OCI-M1 (cell line): ENCODE data around the gene FBXO44.

Source experiments
- DNase-seq: peaks from one replicate; lab custom pipeline; 2025; lab: John Stamatoyannopoulos, UW

Gene FBXO44

DNA sequence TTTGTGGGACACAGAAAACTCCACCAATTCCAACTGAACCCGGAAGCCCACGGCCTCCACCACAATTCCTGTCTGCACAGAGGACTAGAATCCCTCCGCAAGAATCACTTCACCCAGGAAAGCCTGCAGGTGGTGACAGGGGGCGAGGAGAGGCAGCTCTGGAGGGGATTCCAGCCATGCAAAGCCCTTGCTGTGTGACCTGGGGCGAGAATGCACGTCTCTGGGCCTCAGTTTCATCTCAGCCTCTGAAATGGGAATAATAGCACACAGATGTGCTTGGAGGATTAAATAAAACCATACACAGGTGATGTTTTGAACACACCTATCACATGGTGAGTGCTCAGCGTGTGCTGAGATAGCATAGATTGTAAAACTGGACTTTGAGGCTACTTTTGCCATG, 14.6 kb upstream of the FBXO44 start:
- DNase-seq: no peak

DNA sequence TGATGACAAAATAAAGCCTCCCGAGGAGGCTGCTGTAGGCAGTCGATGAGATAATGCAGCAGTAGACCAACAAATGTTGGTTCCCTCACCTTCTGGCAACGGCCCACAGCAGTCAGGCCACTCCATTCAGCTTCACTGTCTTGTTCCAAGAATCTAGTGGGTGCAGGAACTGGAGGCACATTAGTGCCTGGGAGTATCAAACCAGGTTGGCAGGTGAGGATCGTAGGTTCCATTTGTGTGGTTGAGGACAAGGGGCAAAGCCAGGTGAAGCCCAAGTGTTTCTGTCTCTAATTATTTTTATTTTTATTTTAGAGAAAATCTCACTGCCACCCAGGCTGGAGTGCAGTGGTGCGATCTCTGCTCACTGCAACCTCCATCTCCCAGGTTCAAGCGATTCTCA, 13.7 kb upstream of the FBXO44 start:
- DNase-seq: no peak

DNA sequence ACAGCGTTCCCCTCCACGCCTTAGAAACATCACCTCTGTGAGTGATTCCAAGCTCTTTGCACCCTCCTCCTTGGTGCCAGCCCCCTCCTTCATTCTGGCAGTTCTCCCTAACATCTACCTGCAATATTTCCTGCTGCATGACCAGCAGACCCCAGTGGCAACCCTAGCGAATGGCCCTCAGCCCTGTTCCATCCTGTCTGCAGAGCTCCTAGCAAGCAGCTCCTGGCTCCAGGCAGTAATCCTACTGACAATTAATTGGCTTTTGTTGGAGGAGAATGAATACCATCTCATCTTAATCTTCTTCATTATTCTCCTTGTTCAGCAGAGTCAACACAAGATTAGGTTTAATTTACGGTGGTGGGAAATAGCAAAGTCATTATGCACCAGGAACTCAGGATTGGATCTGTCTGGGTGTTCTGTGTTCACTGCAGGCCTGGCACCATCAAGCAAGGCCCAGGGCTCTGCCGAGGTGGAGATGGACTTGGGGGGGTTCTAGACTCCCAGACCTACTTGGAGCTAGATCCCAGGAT, 12.8 kb upstream of the FBXO44 start:
- DNase-seq: no peak

DNA sequence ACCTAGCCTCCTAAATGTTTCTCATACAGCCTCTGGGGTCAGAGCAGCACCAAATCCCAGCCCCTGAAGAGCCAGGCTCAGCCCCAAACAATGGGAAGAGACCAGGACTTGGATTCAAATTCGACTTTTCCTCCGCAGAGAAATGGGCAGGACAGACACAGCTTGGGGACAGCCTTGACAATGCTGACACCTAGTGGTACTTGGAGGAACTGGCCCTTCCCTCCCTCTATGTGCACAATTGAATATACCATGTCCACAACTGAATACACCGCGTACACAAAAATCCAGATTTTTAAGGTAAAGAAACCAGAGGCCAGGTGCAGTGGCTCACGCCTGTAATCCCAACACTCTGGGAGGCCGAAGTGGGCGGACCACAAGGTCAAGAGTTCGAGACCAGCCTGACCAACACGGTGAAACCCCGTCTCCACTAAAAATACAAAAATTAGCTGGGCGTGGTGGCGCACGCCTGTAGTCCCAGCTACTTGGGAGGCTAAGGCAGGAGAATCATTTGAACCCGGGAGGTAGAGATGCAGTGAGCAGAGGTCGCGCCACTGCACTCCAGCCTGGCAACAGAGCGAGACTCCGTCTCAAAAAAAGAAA, 12.2 kb upstream of the FBXO44 start:
- peak; percentile 81 for DNase-seq

DNA sequence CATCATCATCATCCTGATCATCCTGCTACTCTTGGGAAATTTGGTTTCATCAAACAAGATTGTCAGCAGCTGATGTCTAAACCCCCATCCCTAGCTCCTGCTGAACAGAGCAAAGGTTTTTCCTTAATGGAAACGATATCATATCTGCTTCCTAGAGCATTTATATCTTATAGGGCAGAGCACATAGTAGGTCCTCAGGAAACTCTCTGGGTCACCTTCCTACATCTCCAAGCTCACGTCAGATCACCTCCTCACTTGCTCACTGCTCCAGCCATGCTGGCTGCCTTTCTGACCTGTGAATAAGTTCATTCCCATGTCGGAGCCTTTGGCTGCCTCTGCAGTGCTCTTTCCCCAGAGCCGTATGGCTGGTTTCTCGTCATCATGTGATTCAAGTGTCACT, 10.9 kb upstream of the FBXO44 start:
- DNase-seq: no peak

DNA sequence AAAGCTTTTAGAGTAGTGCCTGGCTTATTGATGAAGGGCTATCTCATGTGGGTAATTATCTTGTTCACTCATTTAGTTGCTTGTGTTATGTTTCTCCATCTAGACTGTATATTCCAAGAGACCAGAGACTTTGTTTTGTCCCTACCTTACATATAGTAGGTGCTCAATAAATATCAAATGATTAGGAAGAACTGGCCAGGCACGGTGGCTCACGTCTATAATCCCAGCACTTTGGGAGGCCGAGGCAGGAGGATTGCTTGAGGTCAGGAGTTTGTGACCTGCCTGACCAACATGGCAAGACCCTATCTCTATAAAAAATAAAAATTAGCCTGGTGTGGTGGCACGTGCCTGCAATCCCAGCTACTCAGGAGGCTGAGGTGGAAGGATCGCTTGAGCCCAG, 9.4 kb upstream of the FBXO44 start:
- DNase-seq: no peak

DNA sequence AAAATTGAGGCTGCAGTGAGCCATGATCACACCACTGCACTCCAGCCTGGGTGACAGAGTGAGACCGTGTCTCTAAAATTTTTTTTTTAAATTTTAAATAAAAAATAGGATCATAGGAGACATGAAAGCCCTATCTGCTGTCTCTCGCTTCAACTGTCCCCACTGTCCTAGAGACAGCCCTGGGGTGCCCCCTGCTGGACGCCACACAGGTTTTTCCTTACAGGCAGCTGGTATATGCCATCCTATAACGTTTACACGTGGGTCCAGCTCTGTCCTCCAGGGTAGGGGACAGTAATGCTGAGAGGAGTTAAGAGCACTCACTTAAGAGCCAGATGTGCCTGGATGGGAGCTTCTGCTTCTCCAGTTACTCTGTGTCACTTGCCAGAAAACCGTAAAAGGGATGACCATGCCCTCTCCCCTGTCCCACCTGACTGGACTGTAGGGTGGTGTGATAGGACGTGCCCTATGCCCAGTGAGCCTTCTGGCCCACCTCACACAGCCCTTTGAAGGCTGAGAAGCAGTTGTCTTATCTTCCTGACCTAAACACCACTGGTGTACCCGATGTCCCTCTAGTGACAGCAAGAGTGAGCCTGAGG, 8.9 kb upstream of the FBXO44 start:
- peak; percentile 86 for DNase-seq

DNA sequence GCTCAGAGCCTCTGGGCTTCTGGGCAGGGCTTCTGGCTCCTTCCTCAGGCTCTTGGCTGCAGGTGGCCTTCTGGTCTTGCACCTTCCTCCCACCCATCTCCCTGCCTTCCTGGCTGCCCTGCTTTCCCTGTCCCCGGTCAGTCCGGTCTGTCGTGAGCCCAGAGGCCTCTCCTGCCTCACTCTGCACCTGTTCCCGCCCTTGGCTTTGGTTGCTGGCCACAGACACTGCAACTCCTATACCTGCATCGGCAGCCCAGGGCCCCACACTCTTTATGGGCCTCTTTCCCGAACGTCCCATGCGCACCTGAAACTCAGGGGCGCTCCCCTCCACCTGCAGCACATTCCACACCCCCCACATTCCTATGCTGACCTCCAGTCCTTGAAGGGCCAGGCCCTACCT, 8.4 kb upstream of the FBXO44 start:
- no peak for DNase-seq

DNA sequence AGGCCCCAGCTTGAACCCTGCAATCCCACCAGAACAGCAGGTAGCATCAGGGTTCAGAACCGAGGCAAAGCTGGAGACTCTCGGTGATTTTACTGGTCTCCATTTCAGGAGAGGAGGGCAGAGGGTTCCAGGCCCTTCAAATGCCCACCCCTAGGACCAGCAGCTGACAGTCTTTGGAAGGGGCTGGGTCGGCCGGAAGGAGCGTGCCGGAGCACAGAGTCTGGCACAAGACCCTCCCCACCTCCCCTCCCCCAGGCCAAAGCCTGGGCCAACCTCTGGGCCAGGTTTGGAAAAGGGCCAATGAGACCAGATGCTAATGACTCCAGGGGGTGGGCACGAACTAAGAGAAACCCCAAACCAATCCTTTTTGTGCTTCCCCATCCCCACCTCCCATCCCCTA, 7.3 kb upstream of the FBXO44 start:
- no peak for DNase-seq

DNA sequence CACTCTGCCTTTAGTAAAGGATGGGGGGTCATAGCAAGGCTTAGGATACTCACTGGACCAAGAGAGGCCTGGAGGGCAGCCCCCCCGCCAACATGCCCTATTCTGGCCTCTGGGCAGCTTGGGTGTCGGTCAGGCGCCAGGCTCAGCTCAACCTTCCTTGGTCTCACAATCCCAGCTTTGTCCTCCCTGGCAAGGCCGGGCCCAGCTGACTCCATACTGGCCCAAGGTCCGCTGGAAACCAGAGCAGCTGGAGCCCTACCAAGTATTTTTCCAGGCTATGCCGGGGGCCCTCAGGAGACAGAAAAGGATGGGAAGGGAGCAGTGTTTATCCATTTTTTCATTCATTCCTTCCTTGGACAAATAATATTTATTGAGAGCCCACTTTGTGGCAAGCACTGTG, 6.6 kb upstream of the FBXO44 start:
- no peak for DNase-seq

DNA sequence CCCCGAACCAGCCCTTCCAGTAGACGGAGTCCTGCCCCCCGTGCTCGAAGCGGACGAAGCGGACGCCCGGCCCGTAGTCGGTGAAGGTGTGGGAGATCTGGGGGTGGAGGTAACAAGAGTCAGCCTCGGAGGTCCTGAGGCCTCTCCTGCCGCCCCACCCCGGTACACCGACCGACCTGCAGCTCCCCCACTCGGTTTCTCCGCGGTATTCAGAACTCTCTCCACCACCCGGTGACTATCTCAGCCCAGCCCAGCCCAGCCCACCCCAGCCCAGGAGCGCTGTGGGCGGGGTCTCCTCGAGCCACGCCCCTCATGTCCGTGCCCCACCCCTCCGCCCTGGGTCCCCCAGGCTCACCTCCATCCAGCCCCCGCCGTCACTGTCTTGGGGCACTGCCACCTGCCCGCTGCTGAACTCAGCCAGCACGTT, 5.9 kb upstream of the FBXO44 start:
- no peak for DNase-seq

DNA sequence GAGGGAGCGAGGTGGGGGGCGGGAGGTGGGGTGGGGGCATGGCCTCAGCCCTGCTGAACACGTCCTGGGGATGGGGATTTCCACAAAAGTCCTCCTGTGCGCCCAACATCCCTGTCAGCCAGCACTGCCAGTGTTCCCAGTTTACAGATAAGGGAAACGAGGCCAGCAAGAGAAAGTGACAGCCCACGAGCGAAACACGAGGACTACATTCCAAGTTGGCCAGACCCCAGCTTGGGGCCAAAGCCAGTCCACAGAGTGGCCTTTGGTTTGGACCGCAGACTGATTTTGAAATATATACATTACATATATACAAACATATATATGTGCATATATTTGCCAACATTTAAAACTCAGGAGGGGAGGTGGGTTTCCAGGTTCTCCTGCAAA, 5.4 kb upstream of the FBXO44 start:
- DNase-seq: no peak

DNA sequence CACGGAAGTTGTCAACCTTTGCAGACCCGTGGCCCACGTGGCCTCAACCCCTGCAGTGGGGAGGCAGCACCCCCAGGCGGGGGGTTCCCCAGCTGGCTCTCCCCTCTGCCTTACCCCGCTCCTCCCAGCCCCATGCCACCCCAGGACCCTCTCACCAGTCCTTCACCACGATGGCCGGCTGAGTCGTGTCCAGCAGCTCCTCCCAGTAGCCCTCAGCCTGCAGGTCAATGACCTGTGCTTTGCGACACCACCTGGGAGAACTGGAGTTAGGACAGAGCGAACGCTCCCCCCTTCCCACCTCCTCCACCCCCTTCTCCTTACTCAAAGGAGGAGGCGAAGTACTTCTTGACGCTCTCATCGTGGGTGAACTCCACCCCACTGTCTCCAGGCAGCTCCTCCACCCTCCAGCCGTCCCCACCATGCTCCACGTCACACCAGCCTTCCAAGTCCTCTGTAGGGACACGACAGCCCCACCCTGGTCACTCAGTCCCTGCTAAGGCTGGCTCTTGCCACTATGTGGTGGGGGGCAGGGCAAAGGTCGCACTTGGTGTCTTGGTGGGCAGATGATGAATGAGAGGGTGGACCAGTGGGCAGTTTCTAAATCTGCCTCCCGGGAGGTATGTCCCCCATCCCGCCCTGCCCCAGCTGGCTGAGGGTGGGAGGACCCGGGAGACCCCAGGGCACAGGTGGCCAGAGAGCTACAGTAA, 4.9 kb upstream of the FBXO44 start:
- no peak for DNase-seq

DNA sequence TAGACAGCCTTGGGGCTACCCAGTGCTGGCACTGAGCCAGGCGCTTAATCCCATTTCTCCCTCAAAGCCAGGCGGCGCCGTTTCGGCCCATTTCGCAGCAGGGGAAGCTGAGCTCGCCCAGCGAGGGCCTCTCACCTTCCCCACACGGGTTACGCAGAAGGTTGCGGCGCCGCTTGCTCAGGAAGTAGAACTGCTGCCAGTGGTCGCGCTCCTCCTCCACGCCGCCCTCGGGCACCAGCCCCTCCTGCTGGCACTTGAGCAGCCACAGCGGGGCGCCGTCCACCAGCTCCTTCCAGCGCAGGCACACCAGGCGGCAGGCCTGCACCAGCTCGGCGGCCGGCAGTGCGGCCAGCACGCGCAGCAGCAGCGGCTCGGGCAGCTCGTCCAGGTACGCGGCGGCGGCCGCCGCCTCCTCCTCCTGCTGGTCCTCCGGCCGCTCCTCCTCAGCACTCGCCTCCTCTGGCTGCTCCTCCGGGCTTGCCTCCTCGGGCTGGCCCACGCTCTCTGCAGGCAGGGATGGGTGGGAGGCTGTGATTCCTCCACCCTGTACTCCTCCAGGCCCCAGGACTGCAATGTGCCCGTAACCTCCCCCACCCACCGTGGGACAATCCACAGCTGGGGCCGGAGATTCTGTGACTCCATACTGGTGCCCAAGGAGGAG, 4.2 kb upstream of the FBXO44 start:
- peak; percentile 87 for DNase-seq

DNA sequence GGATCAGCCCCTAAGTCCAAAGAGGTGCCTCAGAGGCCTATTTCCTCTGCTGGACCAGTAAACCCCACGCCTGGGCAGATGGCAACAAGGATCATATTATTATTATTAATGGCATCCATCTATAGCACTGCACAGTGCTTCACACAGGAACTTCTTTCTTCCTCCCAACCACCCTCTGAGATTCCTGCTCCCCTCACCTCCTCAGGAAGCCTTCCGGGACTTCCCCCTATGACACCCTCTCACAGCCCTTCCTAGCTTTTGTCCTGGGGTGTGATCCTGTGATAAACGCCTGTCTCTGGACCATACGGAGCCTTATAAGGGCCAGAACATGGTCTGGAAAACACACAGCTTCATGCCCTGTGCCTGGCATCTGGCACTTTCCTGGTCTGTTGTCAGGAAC, 3.7 kb upstream of the FBXO44 start:
- no peak for DNase-seq

DNA sequence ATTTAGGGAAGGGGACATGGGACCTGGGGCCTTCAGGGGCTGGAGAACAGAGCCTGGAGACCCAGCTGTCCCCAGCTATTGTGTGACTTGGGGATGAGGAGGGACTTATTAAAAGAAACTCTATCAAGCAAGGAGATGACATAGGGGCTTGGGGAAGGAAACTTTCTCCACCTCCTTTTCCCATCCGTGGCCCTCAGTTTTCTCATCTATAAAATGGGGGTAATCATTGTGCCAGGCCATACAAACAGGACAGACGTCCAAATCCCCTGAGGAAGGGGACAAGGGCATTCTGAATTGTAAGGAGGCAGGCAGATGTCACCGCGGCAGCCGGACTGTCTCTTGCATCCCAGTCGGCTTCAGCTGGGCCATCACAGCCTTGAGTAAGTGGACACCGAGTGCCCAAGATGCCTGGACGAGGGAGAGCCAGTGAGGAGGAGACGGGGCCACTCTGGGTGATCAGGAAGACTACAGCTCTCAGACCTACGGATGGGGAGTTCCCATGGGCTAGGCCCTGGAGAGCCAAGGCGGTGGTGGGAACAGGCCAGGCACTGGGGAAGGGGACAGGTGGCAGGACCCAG, 2.4 kb upstream of the FBXO44 start:
- DNase-seq: no peak

DNA sequence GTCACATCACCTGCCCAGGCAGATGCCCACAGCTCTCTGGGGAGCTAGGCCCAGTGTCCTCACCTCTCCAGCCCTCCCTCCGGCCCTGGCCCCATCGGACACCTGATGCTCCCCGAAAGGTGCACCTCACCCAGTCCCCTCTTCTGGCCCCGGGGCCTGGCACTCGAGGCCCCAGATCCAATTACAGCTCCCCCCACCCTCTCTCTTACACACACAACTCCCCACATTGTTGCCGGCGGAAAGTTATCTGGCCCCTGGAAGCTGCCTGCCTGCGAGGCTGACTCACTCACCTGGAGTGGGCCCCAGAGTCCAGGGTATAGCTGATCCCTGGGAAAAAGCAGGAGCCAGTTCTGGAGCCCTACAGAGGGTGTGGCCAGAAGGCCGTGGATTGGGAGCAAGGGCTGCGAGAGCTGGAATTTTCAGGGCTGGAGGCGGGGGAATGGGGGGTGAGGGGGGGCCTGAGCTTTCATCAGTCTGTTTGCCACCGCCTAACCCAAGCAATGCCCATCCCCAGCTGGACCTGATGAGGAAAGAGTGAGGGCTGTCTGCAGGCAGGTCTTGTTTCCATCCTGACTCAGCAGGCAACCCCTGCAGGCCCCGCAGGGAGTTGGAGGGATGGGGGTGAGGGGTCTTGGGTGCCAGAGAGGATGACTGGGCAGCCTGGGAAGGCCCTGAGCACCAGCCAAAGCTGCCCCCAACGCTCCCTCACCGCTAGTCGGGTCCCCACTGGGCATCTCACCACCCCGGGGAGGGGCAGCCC, 1.4 kb upstream of the FBXO44 start:
- DNase-seq: no peak

DNA sequence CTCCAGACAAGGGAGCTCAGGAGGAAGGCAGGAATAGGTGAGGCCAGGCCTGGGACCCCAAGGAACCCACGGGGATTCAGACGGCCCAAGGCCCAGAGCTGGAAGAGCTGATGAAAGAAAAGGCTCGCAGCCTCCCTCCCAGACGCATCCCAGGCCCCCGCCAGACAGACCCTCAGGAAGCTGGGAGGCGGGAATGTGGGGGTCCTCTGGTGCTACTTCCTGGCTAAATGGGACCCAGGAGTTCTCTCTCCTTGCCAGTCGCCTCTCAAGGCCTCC, 878 bp upstream of the FBXO44 start:
- no peak for DNase-seq

DNA sequence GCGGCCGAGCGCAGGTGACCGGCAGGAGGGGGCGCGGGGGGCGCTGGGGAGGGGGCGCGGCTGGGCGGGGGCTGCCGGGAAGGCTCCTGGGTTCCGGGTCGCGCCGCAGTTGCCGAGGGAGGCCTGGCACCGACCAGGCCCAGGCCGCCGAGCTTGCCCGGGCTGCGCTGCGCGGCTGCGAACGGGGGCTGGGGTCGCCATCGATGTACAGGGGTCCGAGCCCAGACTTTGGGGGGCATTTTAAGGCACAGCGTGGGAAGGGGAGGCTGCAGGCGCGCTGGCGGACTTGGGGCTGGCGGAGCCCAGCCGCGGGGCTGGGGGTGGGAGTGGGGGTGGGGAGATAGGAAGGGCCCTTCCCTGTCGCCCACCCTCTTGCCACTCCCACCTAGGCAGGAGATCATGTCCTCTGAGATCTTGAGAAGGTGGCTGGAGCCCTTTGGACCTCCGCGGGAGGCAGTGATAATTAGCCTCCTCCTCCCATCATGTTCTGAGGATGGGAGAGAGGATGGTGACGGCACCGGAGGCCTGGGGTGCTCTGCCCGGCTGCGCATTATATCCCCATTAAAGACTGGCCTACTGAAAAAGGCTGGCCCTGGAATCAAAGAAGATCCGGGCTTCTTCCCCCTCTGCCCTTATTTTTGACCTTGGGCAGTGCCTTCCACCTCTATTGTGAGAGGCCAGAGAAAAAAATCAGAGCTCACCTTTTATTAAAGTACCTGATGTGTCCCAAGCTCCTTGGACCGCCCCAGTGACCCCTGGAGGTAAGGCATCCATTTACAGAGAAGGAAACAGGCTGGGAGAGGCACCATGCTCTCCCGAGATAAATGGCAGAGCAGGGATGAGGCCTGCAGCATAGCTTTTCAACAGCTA, 497 bp downstream of the FBXO44 start:
- no peak for DNase-seq

DNA sequence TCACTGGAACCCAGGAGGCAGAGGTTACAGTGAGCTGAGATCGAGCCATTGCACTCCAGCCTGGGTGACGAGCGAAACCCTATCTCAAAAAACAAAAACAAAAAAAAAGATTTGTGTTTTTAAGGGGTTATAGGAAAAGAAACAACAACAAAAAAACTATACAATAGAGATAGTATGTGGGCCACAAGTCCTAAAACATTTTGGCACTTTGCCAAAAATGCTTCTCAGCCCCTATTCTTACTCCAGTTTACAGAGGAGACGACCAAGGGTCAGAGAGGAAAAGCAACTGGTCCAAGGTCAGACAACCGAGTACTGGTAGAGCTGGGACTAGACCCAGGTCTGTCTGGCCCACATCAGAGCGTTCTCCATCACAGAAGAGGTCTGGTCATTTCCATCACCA, 3.0 kb downstream of the FBXO44 start:
- DNase-seq: no peak

DNA sequence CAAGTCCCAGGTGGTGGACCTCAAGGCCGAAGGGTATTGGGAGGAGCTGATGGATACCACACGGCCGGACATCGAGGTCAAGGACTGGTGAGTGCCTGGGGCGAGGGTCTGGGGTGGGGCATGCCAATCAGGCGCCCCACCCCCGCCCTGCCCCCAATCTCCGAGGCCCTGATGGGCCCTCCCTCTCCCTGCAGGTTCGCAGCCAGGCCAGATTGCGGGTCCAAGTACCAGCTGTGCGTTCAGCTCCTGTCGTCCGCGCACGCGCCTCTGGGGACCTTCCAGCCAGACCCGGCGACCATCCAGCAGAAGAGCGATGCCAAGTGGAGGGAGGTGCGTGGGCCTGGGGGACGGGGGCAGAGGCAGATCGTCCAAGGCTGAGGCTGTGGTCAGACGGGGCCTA, 3.9 kb downstream of the FBXO44 start:
- DNase-seq: no peak
